SW 1271 (cell line): ENCODE data around the gene CDC45.

ENCODE experiments used
- DNase-seq, 2 experiments: peaks; one replicate each; lab custom pipeline; 2025; lab: John Stamatoyannopoulos, UW

The CDC45 gene

GRCh38 chr22:19516378-19517170 is 36.9 kb downstream of the CDC45 start:
- no peak for DNase-seq

GRCh38 chr22:19517171-19517500 is 37.4 kb downstream of the CDC45 start:
- DNase-seq: no peak

GRCh38 chr22:19517919-19518611 is 38.3 kb downstream of the CDC45 start:
- no peak for DNase-seq

- no peak for DNase-seq
These were observed 38.9 kb downstream of the CDC45 start for GRCh38 chr22:19518635-19519034.

- no peak for DNase-seq
These were observed 39.6 kb downstream of the CDC45 start for GRCh38 chr22:19519041-19519926.

GRCh38 chr22:19520007-19520406 is 40.3 kb downstream of the CDC45 start:
- no peak for DNase-seq

GRCh38 chr22:19520566-19521305 is 41.0 kb downstream of the CDC45 start:
- no peak for DNase-seq

- DNase-seq: no peak
These were observed 42.6 kb downstream of the CDC45 start for GRCh38 chr22:19522190-19522880.

GRCh38 chr22:19522881-19523239 is 43.1 kb downstream of the CDC45 start:
- DNase-seq: no peak

GRCh38 chr22:19523240-19524169 is 43.8 kb downstream of the CDC45 start:
- no peak for DNase-seq

GRCh38 chr22:19524170-19525115 is 44.7 kb downstream of the CDC45 start, which contains the start of gene CLDN5:
CLDN5 (minus strand) TSS chr22:19524410; CDS start chr22:19524255, 155 bp downstream.
- DNase-seq: no peak

- DNase-seq: no peak
These were observed 45.5 kb downstream of the CDC45 start for GRCh38 chr22:19525116-19525660.

- no peak for DNase-seq
These were observed 45.9 kb downstream of the CDC45 start for GRCh38 chr22:19525666-19526065.

GRCh38 chr22:19526076-19526701 is 46.5 kb downstream of the CDC45 start:
- DNase-seq: no peak

- no peak for DNase-seq
These were observed 47.0 kb downstream of the CDC45 start for GRCh38 chr22:19526702-19527111.

GRCh38 chr22:19527321-19527721 is 47.6 kb downstream of the CDC45 start:
- no peak for DNase-seq

- no peak for DNase-seq
These were observed 48.2 kb downstream of the CDC45 start for GRCh38 chr22:19527861-19528417.

- DNase-seq: no peak
These were observed 50.1 kb downstream of the CDC45 start for GRCh38 chr22:19529811-19530210.
